Measurements from ENCODE around the gene NUMA1.

The NUMA1 gene

GRCh38 chr11:72102946-72103753, 22.8 kb upstream of the NUMA1 start, which contains the start of gene LAMTOR1:
Gene LAMTOR1, minus strand, starts transcription at chr11:72103297. Its CDS starts 73 bp downstream, at chr11:72103224.
- DNase-seq (ENCODE audit: low spot score), result peak; percentile 88

- no peak for DNase-seq (ENCODE audit: low spot score)
Observed at GRCh38 chr11:72102631-72102945, 22.2 kb upstream of the NUMA1 start.

- DNase-seq (ENCODE audit: low spot score), result no peak
Observed at GRCh38 chr11:72102162-72102561, 21.8 kb upstream of the NUMA1 start.

- no peak for DNase-seq (ENCODE audit: low spot score)
Observed at GRCh38 chr11:72100462-72100861, 20.1 kb upstream of the NUMA1 start.

GRCh38 chr11:72100009-72100408, 19.7 kb upstream of the NUMA1 start:
- DNase-seq (ENCODE audit: low spot score), result no peak

GRCh38 chr11:72098741-72099140, 18.4 kb upstream of the NUMA1 start:
- no peak for DNase-seq (ENCODE audit: low spot score)

- peak; percentile 66 for DNase-seq (ENCODE audit: low spot score)
Observed at GRCh38 chr11:72091292-72091691, 10.9 kb upstream of the NUMA1 start.

GRCh38 chr11:72088076-72088808, 7.9 kb upstream of the NUMA1 start:
- no peak for DNase-seq (ENCODE audit: low spot score)

GRCh38 chr11:72085621-72086351, 5.4 kb upstream of the NUMA1 start:
- no peak for DNase-seq (ENCODE audit: low spot score)

GRCh38 chr11:72084965-72085364, 4.6 kb upstream of the NUMA1 start:
- no peak for DNase-seq (ENCODE audit: low spot score)

- no peak for DNase-seq (ENCODE audit: low spot score)
Observed at GRCh38 chr11:72084076-72084475, 3.7 kb upstream of the NUMA1 start.

- no peak for DNase-seq (ENCODE audit: low spot score)
Observed at GRCh38 chr11:72083414-72083813, 3.1 kb upstream of the NUMA1 start.

- no peak for DNase-seq (ENCODE audit: low spot score)
Observed at GRCh38 chr11:72081821-72082453, 1.6 kb upstream of the NUMA1 start.

- DNase-seq (ENCODE audit: low spot score), result no peak
Observed at GRCh38 chr11:72081184-72081644, 872 bp upstream of the NUMA1 start.

- DNase-seq (ENCODE audit: low spot score), result peak; percentile 52
Observed at GRCh38 chr11:72079819-72080325, 470 bp downstream of the NUMA1 start.

GRCh38 chr11:72078477-72078876, 1.9 kb downstream of the NUMA1 start:
- no peak for DNase-seq (ENCODE audit: low spot score)

- no peak for DNase-seq (ENCODE audit: low spot score)
Observed at GRCh38 chr11:72075756-72076155, 4.6 kb downstream of the NUMA1 start.

GRCh38 chr11:72075109-72075508, 5.2 kb downstream of the NUMA1 start:
- no peak for DNase-seq (ENCODE audit: low spot score)

- no peak for DNase-seq (ENCODE audit: low spot score)
Observed at GRCh38 chr11:72072348-72072747, 8.0 kb downstream of the NUMA1 start.

GRCh38 chr11:72070491-72070890, 9.9 kb downstream of the NUMA1 start:
- no peak for DNase-seq (ENCODE audit: low spot score)

GRCh38 chr11:72069787-72070251, 10.5 kb downstream of the NUMA1 start:
- DNase-seq (ENCODE audit: low spot score), result no peak

- no peak for DNase-seq (ENCODE audit: low spot score)
Observed at GRCh38 chr11:72069200-72069599, 11.1 kb downstream of the NUMA1 start.

Data from HuH-7 (cell line).